ENCODE measurements around the gene BSDC1.

DNA sequence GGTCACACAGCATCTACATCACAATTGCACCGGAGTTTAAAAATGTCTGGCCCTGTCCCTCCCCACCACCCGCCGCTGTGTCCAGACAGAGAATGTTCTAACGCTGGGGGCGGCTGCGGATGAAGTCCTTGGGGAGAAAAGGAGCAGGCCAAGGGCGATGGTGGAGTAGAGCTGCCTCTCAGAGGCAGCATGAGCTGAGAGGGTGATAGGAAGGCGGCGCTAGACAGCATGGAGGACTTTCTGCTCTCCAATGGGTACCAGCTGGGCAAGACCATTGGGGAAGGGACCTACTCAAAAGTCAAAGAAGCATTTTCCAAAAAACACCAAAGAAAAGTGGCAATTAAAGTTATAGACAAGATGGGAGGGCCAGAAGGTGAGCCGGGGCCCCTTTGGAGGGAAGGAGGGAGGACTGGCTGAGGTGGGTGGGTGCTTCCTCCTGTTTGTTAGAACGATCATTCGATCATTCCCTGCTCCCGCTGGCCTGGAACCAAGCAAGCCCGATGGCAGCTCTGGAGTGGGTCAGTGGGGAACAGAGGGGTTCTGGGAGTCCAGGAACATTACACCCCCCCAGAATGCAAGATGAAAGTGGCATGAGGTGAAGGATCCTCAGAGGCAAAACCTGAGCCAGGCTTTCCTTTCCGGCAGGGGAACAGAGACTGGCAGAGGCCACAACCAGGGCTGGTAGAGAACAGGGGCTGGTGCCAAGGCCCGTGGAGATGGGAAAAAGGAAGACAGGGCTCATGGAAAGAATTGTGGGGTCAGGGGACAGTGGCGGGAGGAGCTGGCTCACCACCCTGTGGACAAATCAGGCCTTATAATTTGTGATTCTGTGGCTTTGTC, 31.5 kb downstream of the BSDC1 start, which contains the start of the genes FAM229A and TSSK3:
- no peak for TF ChIP-seq EZH2phosphoT487 (IDR thresholded peaks at IDR 0.05; ENCODE audit: low read depth)
- TF ChIP-seq, protein P1, sequence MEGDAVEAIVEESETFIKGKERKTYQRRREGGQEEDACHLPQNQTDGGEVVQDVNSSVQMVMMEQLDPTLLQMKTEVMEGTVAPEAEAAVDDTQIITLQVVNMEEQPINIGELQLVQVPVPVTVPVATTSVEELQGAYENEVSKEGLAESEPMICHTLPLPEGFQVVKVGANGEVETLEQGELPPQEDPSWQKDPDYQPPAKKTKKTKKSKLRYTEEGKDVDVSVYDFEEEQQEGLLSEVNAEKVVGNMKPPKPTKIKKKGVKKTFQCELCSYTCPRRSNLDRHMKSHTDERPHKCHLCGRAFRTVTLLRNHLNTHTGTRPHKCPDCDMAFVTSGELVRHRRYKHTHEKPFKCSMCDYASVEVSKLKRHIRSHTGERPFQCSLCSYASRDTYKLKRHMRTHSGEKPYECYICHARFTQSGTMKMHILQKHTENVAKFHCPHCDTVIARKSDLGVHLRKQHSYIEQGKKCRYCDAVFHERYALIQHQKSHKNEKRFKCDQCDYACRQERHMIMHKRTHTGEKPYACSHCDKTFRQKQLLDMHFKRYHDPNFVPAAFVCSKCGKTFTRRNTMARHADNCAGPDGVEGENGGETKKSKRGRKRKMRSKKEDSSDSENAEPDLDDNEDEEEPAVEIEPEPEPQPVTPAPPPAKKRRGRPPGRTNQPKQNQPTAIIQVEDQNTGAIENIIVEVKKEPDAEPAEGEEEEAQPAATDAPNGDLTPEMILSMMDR (IDR thresholded peaks at IDR 0.05; ENCODE audit: low read depth, low read length) = no peak

Data from OCI-LY3 (cell line).